EH (cell line): ENCODE data around the gene ZBBX.
"Not testable (repeated sequence)": the region's sequence is repeated elsewhere in the genome, so short reads cannot be mapped to it uniquely, and the experiment has no call there.

ENCODE experiments used
- DNase-seq: peaks from one replicate; pipeline ENCODE4 v3.0.0-alpha.2; 2015; ENCODE audit warnings: low read depth

The ZBBX gene

GRCh38 chr3:167380004-167380689, at the start of gene ZBBX:
Gene ZBBX, minus strand, starts transcription at chr3:167380297. Its CDS starts 7,396 bp downstream, at chr3:167372901.
- DNase-seq, result peak; percentile 63

GRCh38 chr3:167426962-167427361, 46.9 kb upstream of the ZBBX start:
- not testable (repeated sequence) for DNase-seq

GRCh38 chr3:167422396-167422795, 42.3 kb upstream of the ZBBX start:
- not testable (repeated sequence) for DNase-seq

GRCh38 chr3:167409611-167410010, 29.5 kb upstream of the ZBBX start:
- DNase-seq, result no peak

- DNase-seq, result no peak
Observed at GRCh38 chr3:167406876-167407492, 26.9 kb upstream of the ZBBX start.

- DNase-seq, result no peak
Observed at GRCh38 chr3:167397826-167398225, 17.7 kb upstream of the ZBBX start.

GRCh38 chr3:167396075-167396474, 16.0 kb upstream of the ZBBX start:
- no peak for DNase-seq

GRCh38 chr3:167394003-167394402, 13.9 kb upstream of the ZBBX start:
- DNase-seq, result no peak

GRCh38 chr3:167382155-167382554, 2.1 kb upstream of the ZBBX start:
- DNase-seq, result no peak

- DNase-seq, result no peak
Observed at GRCh38 chr3:167375478-167375877, 4.6 kb downstream of the ZBBX start.

- DNase-seq, result no peak
Observed at GRCh38 chr3:167372138-167372537, 8.0 kb downstream of the ZBBX start.

- no peak for DNase-seq
Observed at GRCh38 chr3:167361948-167362347, 18.1 kb downstream of the ZBBX start.

GRCh38 chr3:167361306-167361705, 18.8 kb downstream of the ZBBX start:
- no peak for DNase-seq

- no peak for DNase-seq
Observed at GRCh38 chr3:167355446-167355845, 24.7 kb downstream of the ZBBX start.

- no peak for DNase-seq
Observed at GRCh38 chr3:167354751-167355150, 25.3 kb downstream of the ZBBX start.

GRCh38 chr3:167350245-167350862, 29.7 kb downstream of the ZBBX start:
- no peak for DNase-seq

- no peak for DNase-seq
Observed at GRCh38 chr3:167346171-167346570, 33.9 kb downstream of the ZBBX start.

- no peak for DNase-seq
Observed at GRCh38 chr3:167330993-167331785, 48.9 kb downstream of the ZBBX start.

GRCh38 chr3:167323572-167323971, 56.5 kb downstream of the ZBBX start:
- DNase-seq, result no peak

- DNase-seq, result no peak
Observed at GRCh38 chr3:167318996-167319615, 61.0 kb downstream of the ZBBX start.

GRCh38 chr3:167318306-167318705, 61.8 kb downstream of the ZBBX start:
- no peak for DNase-seq

GRCh38 chr3:167306319-167306718, 73.8 kb downstream of the ZBBX start:
- DNase-seq, result no peak
